Activated T-cell treated with anti-CD3 and anti-CD28 coated beads for 48 hours (primary cell): ENCODE data around the gene TRMT2A.
A peak's percentile ranks its signal among the peaks of the same experiment; 100 is the strongest.
"Not testable (repeated sequence)": the region's sequence is repeated elsewhere in the genome, so short reads cannot be mapped to it uniquely, and the experiment has no call there.

ENCODE experiments used
- DNase-seq: peaks from one replicate; pipeline ENCODE4 v3.0.0-alpha.2; 2020; ENCODE audit warnings: low read depth

Gene TRMT2A

DNA sequence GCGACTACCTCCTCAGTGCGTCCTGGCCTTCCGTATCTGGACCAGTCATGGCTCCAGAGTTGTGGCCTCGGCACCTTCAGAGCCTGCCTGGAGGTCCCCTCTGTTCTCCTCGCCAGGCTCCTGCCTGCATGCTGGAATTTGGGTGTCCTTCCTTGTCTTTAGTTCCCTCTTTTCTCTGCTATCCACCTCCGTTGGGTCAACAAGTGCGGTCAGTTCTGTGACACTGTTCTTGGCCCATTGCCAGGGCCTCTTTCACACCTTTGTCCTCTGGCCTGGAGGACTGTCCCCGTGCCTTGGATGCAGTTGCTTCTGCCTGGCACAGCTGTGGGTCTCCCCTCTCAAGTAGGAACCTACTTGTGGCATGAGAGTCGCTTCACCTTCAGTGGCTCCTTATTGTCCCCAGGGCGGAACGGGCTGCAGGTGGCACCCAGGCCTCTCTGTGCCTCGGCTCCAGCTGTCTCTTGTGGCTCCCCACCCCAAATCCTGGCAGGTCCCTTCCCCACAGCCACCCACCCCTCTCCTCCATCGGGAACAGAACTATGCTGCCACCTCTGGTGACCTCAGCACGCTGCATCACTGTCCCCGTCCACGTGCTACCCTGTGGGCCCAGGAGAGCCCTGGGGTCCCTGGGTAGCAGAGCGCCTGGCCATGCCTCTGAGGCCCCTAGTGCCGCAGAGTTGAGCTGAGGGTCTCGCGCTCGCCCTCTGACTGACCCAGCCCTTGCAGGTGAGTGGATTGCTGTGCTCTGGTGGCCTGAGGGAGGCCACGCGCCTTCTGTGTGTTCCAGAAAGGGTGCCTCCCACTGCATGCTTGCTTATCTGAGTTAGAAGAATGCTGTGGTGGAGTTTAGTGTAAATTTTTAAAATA is 32.2 kb downstream of the TRMT2A start:
- DNase-seq, result no peak

DNA sequence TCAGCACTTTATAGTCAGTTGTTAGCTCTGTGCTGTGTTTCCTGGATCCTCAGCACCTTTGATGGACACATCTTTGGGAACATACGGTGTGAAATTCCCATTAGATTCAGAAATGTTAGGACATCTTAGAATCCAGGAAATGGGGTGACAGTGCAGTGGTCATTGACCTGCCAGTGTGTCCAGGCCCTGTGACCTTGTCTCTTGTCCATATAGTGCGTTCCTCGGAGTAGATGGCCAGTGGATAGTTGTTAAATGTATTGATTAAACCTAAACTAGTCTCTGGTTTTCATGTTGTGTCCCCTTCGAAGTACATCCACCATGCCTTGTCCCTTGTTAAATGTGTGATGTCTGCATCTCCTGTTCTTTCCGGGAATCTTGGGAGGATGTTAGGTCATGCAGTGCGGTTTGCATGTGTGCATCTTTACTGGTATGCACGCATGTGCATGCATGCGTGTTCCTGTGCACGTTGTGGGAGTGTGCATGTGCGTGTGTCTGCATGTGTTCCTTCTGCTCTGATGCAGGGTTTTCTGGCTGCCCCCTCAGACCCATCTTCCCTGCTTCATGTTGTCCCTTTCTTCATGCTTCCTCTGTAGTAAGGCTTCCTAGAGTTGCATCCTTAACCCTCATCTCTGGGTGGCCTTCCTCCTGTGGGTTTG is 33.0 kb downstream of the TRMT2A start:
- no peak for DNase-seq

- DNase-seq, result no peak
These were observed 33.7 kb downstream of the TRMT2A start for GRCh38 chr22:20083157-20083890.

- no peak for DNase-seq
These were observed 36.0 kb downstream of the TRMT2A start for GRCh38 chr22:20080776-20081654.

GRCh38 chr22:20080445-20080775 is 36.6 kb downstream of the TRMT2A start:
- DNase-seq, result peak; percentile 77

- DNase-seq, result peak; percentile 78
These were observed 37.1 kb downstream of the TRMT2A start, which contains the start of gene DGCR8 for GRCh38 chr22:20079745-20080444. Gene DGCR8 (plus strand): TSS chr22:20080241. CDS start chr22:20085964, 5,723 bp downstream.

GRCh38 chr22:20076627-20077172 is 40.3 kb downstream of the TRMT2A start:
- DNase-seq, result no peak

- no peak for DNase-seq
These were observed 45.5 kb downstream of the TRMT2A start for GRCh38 chr22:20071524-20071972.

- no peak for DNase-seq
These were observed 47.5 kb downstream of the TRMT2A start for GRCh38 chr22:20069331-20070042.

- no peak for DNase-seq
These were observed 48.4 kb downstream of the TRMT2A start for GRCh38 chr22:20068640-20069039.

DNA sequence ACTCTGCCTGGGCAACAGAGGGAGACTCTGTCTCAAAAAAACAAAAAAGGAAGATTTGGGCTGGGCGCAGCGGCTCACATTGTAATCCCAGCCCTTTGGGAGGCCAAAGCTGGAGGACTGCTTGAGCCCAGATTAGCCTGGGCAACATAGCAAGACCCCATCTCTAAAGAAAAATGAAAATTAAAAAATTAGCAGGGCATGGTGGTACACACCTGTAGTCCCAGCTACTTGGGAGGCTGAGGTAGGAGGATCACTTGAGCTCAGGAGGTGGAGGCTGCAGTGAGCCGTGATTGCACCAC is 49.7 kb downstream of the TRMT2A start:
- DNase-seq, result not testable (repeated sequence)

- DNase-seq, result no peak
These were observed 50.2 kb downstream of the TRMT2A start for GRCh38 chr22:20066617-20067383.

DNA sequence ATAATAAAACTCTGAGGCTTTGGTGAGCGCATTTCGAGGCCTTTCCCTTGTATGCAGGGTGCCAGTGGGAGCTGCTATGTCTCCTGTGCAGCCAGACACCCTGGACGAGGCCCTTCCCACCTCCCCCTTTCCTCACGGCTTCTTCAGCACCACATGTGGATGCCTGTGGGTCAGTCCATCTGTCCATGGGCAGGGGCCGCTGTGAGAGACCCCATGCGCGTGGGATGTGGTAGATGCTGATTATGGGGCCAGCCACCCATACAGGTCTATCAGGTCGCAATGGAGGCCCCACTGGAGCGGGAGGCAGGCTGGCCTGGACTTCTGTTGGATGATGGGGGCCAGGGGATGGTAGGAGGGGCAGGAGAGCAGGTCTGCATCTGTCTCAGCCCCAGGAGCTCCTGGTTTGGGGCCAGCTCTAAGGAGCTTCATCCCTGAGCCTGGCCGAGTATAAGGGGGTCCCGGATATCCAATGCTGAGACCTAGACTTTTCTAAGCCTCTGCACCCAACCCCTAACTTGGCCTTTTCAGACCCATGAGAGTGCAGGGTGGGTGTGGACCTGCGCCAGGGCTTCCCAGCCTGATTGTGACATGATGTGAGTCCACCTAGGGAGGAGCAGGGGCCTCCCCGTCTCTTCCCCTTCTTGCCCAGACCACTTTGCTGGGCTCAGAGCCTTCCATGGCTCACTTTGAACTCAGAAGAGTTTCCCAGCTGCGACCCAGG is 51.0 kb downstream of the TRMT2A start:
- no peak for DNase-seq

DNA sequence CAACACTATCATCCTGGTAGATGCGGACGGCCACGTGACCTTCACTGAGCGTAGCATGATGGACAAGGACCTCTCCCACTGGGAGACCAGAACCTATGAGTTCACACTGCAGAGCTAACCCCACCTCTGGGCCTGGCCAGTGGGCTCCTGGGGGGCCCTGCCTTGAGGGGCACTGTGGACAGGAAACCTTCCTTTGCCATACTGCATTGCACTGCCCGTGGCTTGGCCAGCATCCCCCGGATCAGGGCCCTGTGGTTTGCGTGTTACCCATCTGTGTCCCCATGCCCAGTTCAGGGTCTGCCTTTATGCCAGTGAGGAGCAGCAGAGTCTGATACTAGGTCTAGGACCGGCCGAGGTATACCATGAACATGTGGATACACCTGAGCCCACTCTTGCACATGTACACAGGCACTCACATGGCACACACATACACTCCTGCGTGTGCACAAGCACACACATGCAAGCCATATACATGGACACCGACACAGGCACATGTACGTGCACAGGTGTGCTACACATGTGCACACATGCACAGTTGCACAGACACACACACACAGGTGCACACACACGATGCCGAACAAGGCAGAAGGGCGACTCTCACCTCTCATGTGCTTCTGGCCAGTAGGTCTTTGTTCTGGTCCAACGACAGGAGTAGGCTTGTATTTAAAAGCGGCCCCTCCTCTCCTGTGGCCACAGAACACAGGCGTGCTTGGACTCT is 52.3 kb downstream of the TRMT2A start:
- no peak for DNase-seq

DNA sequence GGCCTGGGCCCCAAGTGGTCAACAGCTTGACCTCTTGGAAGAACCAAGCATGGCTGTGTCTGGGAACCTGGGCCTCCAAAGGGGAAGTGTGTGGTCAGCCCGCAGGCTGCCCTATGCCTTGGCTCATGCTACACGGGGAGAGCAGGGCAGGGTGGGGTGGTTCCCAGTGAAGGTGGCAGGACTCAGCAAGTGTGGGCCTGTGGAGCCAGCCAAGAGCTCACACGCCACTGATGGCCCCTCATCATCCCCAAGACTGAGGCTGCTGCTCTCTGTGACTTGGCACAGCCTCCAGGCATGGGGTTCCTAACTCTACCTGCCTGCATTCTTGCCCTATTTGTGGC is 52.9 kb downstream of the TRMT2A start:
- no peak for DNase-seq

DNA sequence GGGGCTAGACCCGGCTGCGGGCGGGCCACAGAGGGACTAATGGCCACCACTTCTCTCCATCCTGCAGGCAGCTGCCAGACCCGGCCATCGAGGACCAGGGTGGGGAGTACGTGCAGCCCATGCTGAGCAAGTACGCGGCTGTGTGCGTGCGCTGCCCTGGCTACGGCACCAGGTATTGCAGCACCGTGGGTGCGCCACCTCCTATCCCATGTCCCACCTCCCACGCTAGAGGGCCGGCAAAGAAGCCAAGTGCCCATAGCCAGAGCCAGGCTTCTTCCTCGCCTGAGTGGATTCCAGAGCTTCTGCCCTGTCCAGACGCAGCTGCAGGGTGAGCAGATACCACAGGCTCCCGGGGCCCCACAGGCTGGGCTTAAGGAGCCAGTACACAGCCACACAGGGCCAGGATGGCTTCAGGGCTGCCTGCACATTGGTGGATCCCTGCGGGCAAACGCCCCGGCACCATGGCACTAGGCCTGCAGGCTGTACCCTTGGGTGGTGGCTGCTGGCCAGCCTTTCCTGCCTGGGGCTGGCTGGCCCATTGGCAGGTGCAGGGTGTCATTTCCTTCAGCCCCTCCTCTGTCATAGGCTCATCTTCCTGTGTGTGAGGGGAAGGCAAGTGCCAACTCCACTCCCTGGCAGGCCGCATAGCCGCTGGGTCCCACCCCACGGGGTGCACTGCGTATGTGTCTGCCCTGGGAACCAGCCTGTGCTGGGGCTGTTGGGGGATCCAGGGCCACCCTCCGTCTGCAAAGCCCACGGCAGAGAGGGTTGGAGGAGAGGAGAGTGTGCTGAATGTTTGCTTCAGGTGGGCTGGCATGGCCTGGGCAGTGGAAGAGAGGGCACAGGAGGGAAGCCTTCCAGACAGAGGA is 53.5 kb downstream of the TRMT2A start:
- DNase-seq, result no peak

DNA sequence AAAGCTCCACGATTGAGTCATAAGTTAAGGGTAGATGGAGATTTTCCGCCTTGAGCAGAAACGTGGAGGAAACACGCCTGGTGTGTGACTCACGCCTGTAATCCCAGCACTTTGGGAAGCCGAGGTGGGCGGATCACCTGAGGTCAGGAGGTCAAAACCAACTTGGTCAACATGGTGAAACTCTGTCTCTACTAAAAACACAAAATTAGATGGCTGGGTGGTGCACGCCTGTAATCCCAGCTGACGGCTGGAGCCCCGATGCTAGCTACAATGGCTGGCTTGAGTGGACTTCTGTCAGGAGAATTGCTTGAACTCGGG is 54.3 kb downstream of the TRMT2A start:
- DNase-seq, result no peak
